ENCODE measurements around the gene PLXND1. TPM values are rescaled to one million over a fixed set of nuclear protein-coding genes. Genes with fewer than 3 reads are reported as not detected.

PLXND1 gene
- total RNA-seq, 1 donor from 2014 or later = 108 TPM

DNA sequence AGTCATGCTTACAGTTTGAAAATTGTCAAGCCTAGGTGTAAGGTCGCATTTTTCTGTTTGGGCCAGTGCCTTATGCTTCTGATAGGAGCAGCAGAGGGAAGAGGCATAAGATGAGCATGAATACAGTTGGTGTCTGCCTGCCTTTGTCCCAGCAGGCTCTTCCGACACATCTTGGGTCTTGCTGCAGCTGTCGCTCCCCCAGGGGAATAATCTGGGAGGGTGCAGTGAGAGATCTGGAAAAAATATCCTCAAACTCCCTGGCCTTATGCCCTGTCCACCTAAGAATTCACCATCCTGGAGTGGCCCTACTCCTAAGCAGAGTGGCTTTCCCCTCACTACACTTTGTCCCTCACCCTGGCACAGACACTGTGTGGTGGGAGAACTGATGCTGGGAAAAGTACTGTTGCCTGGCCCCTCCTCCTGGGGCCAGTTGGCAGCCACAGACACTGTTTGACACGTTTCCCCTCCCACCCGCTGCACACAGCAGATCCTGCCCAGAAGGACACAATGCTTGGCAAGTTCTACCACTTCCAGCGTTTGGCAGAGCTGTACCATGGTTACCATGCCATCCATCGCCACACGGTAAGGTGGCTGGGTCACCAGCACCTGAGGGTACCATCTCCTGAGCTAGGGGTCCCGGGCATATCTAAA, 99.2 kb downstream of the PLXND1 start:
- DNase-seq (ENCODE audit: low spot score) = no peak

DNA sequence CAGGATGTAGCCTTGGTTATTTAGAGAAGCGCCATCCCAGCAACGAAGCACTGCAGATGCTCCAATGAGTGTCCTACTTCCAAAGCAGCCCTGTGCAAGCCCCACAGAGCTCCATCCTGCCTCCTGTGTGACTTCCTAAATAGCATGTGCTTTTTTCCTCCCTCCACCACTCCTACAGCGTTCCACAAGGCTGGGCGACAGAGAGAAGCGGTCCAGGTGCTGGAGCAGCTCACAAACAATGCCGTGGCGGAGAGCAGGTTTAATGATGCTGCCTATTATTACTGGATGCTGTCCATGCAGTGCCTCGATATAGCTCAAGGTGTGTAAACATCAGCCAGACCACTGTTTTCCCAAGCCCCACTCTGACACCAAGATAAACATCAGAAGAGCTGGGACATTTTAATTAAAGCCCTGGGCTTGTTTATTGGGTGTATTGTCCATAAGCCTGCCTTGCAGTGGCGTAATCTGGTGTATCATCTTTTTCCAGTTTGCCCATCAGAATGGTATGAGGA, 100.2 kb downstream of the PLXND1 start:
- no peak for DNase-seq (ENCODE audit: low spot score)

DNA sequence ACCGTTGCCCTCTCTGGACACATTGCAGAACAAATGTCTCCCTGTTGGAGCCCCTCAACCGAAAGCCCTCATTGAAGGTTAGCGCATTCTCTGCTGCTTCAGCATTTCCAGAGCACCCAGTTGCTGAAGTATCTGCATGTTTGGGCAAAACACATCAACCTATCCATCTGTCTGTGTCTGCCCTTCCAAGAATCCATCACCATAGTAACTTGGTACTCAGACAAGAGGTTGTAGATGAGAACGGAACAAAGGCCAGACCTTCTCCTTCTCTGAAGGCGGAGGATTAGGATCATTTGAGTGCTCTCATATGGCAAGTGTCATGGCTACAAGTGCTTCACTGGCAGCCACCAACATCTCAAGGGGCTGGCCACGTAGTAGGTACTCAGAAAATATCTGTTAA, 101.1 kb downstream of the PLXND1 start:
- no peak for DNase-seq (ENCODE audit: low spot score)

Other genes with a start within 250 kb of the PLXND1 start
- 1.4 TPM for gene EFCAB12, start 178.0 kb downstream of the PLXND1 start, total RNA-seq (ENCODE audit: insufficient read depth, low replicate concordance)
- 16.4 TPM for gene MBD4, start 166.7 kb downstream of the PLXND1 start, total RNA-seq (ENCODE audit: insufficient read depth, low replicate concordance)
- 32.0 TPM for gene IFT122, start 166.5 kb downstream of the PLXND1 start, total RNA-seq (ENCODE audit: insufficient read depth, low replicate concordance)
- not detected for gene RHO, start 78.0 kb downstream of the PLXND1 start, total RNA-seq (ENCODE audit: insufficient read depth, low replicate concordance)
- gene H1-8, start 63.5 kb downstream of the PLXND1 start, total RNA-seq (ENCODE audit: insufficient read depth, low replicate concordance) = not detected